Activated T-cell treated with anti-CD3 and anti-CD28 coated beads, Interleukin-2, amount 50 U/mL, for 24 hours (primary cell): ENCODE data around the gene DCST1.

Source experiments
- DNase-seq: peaks from one replicate; pipeline ENCODE4 v3.0.0-alpha.2; 2020
- H3K27ac Mint-ChIP-seq: 2 replicates; pipeline ENCODE4 v1.8.0; 2020; ENCODE audit warnings: mild to moderate bottlenecking, mixed read lengths
- H3K27me3 Mint-ChIP-seq: 2 replicates; pipeline ENCODE4 v1.8.0; 2020; ENCODE audit warnings: mixed read lengths
- H3K36me3 Mint-ChIP-seq: 2 replicates; pipeline ENCODE4 v1.8.0; 2020; ENCODE audit warnings: low read depth, mixed read lengths
- H3K4me1 Mint-ChIP-seq: 2 replicates; pipeline ENCODE4 v1.8.0; 2020; ENCODE audit warnings: low read depth, mixed read lengths
- H3K4me3 Mint-ChIP-seq: 2 replicates; pipeline ENCODE4 v1.8.0; 2020; ENCODE audit warnings: mild to moderate bottlenecking, moderate library complexity, mixed read lengths
- H3K9me3 Mint-ChIP-seq: 2 replicates; pipeline ENCODE4 v1.8.0; 2020; ENCODE audit warnings: mixed read lengths

DCST1 gene

DNA sequence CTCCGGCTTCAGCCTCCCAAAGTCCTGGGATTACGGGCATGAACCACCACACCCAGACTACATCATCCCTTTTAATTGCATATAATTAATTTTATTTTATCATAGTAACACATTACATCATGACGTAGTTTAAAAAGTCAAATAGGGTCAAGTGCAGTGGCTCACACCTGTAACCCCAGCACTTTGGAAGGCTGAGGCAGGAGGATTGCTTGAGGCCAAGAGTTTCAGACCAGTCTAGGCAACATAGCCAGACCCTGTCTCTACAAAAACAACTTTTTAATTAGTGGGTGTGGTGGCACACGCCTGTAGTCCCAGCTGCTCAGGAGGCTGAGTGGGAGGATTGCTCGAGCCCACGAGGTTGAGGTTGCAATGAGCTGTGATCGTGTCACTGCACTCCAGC lies 65.7 kb downstream of the DCST1 start:
- Mint-ChIP-seq H3K4me1 (no peaks in the 10 kb centered on the region), H3K4me3 (no peak overlapping the region), H3K36me3 (no peaks in the 10 kb centered on the region), H3K9me3 (no peaks in the 10 kb centered on the region), H3K27me3 (peaks cover 4% of the 10 kb centered on the region), H3K27ac (no peak overlapping the region)
- no peak for DNase-seq
